Stimulated activated CD4-positive, alpha-beta T cell treated with anti-CD3 and anti-CD28 coated beads, TNF-alpha, amount 100 ng/mL, for 4 hours (primary cell): ENCODE data around the gene MYCN.
A peak's percentile ranks its signal among the peaks of the same experiment; 100 is the strongest.
"Not testable (repeated sequence)": the region's sequence is repeated elsewhere in the genome, so short reads cannot be mapped to it uniquely, and the experiment has no call there.

Experiments used
- DNase-seq, 3 experiments: peaks; one replicate each; pipeline ENCODE4 v3.0.0-alpha.2; 2020; ENCODE audit warnings: low read depth in 3 of 3

The MYCN gene

GRCh38 chr2:15943378-15944280 is 3.3 kb downstream of the MYCN start:
- DNase-seq, result peak in 1 of 3 experiments; percentile 20

DNA sequence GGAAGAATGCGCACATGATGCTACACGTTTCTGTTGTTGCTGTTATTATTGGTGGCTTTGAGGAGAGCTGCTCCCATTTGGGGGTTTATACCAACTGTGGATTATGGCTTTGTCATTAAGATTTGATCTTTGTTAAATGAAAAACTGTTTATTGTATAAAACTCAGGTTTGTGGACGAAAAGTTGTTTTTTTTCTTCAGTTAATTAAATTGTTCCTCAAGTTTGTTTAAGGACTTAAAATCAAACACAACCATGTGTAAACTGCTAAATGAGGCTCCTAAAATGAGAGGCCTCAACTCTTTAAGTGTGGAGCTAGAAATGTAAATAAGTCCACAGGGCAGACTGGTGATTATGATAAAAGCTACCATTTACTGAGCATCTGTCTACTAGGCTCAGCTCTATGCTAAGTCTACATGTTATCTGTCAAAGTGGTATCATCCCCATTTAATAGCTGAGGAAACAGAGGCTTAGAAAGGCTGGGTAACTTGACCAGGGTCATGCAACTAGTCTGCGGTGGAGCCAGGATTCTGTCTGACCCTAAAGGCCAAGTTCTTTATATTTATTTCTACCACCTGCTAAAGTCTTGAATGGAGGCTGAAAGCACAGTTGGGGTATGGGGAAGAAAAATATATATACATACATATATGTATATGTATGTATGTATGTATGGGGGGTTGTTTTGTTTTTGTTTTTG is 4.1 kb downstream of the MYCN start:
- DNase-seq, result no peak

DNA sequence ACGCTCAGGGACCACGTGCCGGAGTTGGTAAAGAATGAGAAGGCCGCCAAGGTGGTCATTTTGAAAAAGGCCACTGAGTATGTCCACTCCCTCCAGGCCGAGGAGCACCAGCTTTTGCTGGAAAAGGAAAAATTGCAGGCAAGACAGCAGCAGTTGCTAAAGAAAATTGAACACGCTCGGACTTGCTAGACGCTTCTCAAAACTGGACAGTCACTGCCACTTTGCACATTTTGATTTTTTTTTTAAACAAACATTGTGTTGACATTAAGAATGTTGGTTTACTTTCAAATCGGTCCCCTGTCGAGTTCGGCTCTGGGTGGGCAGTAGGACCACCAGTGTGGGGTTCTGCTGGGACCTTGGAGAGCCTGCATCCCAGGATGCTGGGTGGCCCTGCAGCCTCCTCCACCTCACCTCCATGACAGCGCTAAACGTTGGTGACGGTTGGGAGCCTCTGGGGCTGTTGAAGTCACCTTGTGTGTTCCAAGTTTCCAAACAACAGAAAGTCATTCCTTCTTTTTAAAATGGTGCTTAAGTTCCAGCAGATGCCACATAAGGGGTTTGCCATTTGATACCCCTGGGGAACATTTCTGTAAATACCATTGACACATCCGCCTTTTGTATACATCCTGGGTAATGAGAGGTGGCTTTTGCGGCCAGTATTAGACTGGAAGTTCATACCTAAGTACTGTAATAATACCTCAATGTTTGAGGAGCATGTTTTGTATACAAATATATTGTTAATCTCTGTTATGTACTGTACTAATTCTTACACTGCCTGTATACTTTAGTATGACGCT is 5.8 kb downstream of the MYCN start:
- no peak for DNase-seq

- DNase-seq, result no peak
These were observed 6.6 kb downstream of the MYCN start for GRCh38 chr2:15946983-15947382.

DNA sequence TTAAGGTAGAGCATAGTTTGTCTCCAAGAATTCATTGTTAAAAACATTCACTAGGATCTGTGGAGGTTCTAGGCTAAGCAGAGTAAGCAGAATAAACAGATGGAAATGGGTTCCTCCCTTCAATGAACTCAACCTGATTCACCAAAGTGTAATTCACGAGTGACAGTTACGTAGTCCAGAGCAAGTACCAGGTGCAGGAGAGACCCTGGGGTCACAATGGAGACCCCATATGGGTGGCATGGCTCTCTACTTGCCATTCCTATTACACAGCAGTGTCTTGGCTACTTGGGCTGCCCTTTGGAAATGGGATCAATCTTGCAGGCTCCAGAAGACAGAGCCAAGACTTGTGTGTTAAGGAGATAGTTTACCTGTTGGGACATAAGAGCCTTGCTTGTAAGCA is 7.1 kb downstream of the MYCN start:
- no peak for DNase-seq

DNA sequence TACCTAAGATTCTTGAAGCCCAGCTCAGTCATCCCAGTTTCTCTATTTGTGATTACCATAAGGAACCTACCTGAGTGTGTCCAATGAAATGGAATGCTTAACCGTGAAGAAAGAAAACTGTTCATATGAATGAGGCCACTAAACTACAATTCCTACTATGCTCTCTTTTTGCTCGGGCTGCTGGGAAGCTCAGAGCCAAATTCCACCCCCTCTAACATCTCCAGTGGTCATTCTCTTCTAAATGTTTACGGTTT is 8.3 kb downstream of the MYCN start:
- no peak for DNase-seq

GRCh38 chr2:15949126-15949525 is 8.8 kb downstream of the MYCN start:
- no peak for DNase-seq

GRCh38 chr2:15949551-15949950 is 9.2 kb downstream of the MYCN start:
- DNase-seq, result no peak

DNA sequence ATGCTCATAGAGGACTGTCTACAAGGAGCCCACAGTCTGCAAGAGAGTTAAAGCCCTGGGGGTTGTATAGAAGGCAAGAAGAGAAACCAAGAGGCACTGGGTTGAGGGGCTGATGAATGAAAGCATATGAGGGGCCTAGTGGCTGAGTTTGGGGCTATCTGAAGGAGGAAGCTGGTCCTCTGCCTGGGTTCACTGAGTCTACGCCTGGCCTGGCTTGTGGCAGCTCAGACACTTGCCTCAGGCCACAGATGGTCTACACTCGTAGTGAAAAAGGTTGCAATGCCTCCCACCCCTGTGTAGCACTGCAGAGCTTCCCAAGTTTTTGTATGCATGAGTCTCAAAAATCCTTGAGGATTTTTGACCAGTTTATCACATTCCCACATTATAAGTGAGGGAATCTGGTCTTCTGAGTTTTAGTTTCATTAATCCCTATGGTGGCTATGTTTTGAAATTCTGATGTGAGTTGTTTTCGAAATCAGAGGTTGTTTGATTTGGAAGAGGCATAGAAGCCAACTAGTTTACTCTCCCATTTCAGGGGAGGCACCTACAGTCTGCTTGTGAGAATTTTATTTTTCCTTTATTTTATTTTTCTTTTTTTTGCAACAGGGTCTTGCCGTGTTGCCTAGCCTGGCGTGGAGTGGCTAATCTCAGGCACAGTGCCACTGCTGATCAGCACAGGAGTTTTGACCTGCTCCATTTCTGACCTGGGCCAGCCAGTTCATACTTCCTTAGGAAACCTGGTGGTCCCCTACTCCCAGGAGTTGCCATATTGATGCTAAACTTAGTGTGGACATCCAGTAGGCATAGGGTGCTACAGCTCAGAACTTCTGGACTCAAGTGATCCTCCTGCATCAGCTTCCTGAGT is 10.0 kb downstream of the MYCN start:
- no peak for DNase-seq

- not testable (repeated sequence) for DNase-seq
These were observed 11.6 kb downstream of the MYCN start for GRCh38 chr2:15951936-15952335.

DNA sequence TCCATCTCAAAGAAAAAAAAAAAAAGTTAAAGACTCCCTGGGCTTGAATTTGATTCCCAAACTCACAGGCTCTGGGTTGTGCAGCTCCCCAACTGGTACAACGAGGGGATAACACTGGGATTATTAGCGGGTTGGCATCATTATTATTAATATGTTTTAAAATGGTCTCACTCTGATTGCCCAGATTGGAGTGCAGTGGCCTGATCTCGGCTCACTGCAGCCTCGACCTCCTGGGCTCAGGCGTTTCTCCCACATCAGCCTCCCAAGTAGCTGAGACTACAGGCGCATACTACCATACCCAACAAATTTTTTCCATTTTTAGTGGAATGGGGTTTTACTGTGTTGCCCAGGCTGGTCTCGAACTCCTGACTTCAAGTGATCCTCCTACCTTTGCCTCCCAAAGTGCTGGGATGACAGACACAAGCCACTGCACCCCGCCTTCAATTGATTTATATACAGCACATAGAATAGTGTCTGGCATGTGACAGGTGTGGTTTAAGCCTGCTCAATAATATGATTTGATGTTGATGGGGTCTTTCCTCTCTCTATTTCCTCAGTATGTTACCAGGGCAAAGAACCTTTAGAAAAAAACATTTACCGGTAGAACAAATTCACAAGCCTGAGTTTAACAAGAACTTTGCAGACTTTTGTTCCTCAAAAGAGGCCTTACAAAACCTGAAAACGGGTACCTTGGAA is 12.2 kb downstream of the MYCN start:
- DNase-seq, result no peak

DNA sequence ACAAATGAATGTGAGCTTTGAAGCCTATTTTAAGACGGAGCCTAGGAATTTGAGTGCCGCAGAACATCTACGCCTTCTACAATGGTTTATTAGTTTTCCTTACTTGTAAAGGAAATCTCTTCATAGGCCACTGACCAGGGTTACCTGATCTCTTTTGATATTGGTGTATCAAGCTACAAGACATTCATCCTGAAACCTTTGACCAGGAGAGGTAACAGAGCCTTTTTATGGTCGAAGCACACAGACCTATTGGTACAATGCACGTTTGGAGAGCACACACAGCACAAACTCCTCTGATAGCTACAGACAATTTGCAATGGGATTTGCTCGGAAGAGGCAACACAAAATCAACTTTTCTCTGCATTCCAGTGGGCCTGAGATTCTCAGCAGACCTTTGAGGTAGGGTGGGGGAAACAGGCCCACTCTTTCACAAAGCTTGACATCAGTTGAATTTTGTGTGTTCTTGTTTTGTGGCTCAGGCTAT is 12.8 kb downstream of the MYCN start:
- no peak for DNase-seq

- no peak for DNase-seq
These were observed 13.7 kb downstream of the MYCN start for GRCh38 chr2:15953891-15954680.

DNA sequence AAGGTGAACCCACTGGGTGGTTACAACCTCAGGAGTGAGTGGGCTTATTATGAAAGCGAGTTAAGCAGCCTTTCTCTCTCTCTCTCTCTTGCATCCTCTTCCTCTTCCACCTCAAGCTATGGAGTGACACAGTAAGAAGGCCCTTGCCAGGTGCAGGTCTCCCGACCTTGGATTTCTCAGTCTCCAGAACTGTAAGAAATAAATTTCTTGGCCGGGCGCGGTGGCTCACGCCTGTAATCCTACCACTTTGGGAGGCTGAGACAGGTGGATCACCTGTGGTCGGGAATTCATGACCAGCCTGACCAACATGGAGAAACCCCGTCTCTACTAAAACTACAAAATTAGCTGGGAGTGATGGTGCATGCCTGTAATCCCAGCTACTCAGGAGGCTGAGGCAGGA is 14.4 kb downstream of the MYCN start:
- DNase-seq, result no peak

- DNase-seq, result no peak
These were observed 15.1 kb downstream of the MYCN start for GRCh38 chr2:15955232-15955988.

GRCh38 chr2:15956230-15956629 is 15.9 kb downstream of the MYCN start:
- no peak for DNase-seq

- DNase-seq, result no peak
These were observed 16.7 kb downstream of the MYCN start for GRCh38 chr2:15956751-15957736.
